Measurements from ENCODE around the gene NEK11. TPM values are rescaled to one million over a fixed set of nuclear protein-coding genes. Genes with fewer than 3 reads are reported as not detected.

NEK11 gene
- polyA plus RNA-seq, 1 experiment: 2.6 TPM

- no peak for DNase-seq (ENCODE audit: low read depth)
- H3K27me3 ChIP-seq (ENCODE audit: control insufficient read depth, insufficient read depth, low read length): no peaks in the 10 kb centered on the region
- no peaks in the 10 kb centered on the region for H3K36me3 ChIP-seq (ENCODE audit: control insufficient read depth, insufficient read depth, low read length)
- POLR2A ChIA-PET: no interaction called here
- no peak for TF ChIP-seq CTCF (IDR thresholded peaks at IDR 0.05; ENCODE audit: insufficient read depth, low read depth, low read length)
- CTCF ChIA-PET: no interaction called here
- H3K4me3 ChIP-seq (ENCODE audit: low read depth, low read length): no peak overlapping the region
Observed at GRCh38 chr3:131282967-131283366, 256.3 kb downstream of the NEK11 start.

- no peaks in the 10 kb centered on the region for H3K27me3 ChIP-seq (ENCODE audit: control insufficient read depth, insufficient read depth, low read length)
- CTCF ChIA-PET: interaction anchor here (0.6 kb wide), 1 partner anchor 24 kb away, joined by 3 read pairs; no protein-coding TSS in a partner anchor
- POLR2A ChIA-PET: no interaction called here
- no peak for TF ChIP-seq CTCF (IDR thresholded peaks at IDR 0.05; ENCODE audit: insufficient read depth, low read depth, low read length)
- no peaks in the 10 kb centered on the region for H3K36me3 ChIP-seq (ENCODE audit: control insufficient read depth, insufficient read depth, low read length)
- H3K4me3 ChIP-seq (ENCODE audit: low read depth, low read length): no peak overlapping the region
- DNase-seq (ENCODE audit: low read depth): no peak
Observed at GRCh38 chr3:131283862-131284261, 257.2 kb downstream of the NEK11 start.

- no peaks in the 10 kb centered on the region for H3K27me3 ChIP-seq (ENCODE audit: control insufficient read depth, insufficient read depth, low read length)
- CTCF ChIA-PET: interaction anchor here (0.6 kb wide), 1 partner anchor 24 kb away, joined by 3 read pairs; no protein-coding TSS in a partner anchor
- H3K4me3 ChIP-seq (ENCODE audit: low read depth, low read length): no peak overlapping the region
- no peaks in the 10 kb centered on the region for H3K36me3 ChIP-seq (ENCODE audit: control insufficient read depth, insufficient read depth, low read length)
- TF ChIP-seq CTCF (IDR thresholded peaks at IDR 0.05; ENCODE audit: insufficient read depth, low read depth, low read length): no peak
- no peak for DNase-seq (ENCODE audit: low read depth)
- POLR2A ChIA-PET: no interaction called here
Observed at GRCh38 chr3:131284302-131284701, 257.6 kb downstream of the NEK11 start.

GRCh38 chr3:131285456-131285855 is 258.8 kb downstream of the NEK11 start:
- TF ChIP-seq CTCF (IDR thresholded peaks at IDR 0.05; ENCODE audit: insufficient read depth, low read depth, low read length): no peak
- ChIA-PET POLR2A (interaction anchor here (0.6 kb wide), 1 partner anchor 36 kb away, joined by 4 read pairs; no protein-coding TSS in a partner anchor), CTCF (no interaction called here)
- DNase-seq (ENCODE audit: low read depth): no peak
- H3K27me3 ChIP-seq (ENCODE audit: control insufficient read depth, insufficient read depth, low read length): no peaks in the 10 kb centered on the region
- no peak overlapping the region for H3K4me3 ChIP-seq (ENCODE audit: low read depth, low read length)
- no peaks in the 10 kb centered on the region for H3K36me3 ChIP-seq (ENCODE audit: control insufficient read depth, insufficient read depth, low read length)

GRCh38 chr3:131299836-131300235 is 273.2 kb downstream of the NEK11 start:
- Histone ChIP-seq H3K27me3 (ENCODE audit: control insufficient read depth, insufficient read depth, low read length) (no peaks in the 10 kb centered on the region), H3K4me3 (ENCODE audit: low read depth, low read length) (no peak overlapping the region), H3K36me3 (ENCODE audit: control insufficient read depth, insufficient read depth, low read length) (no peaks in the 10 kb centered on the region)
- TF ChIP-seq CTCF (IDR thresholded peaks at IDR 0.05; ENCODE audit: insufficient read depth, low read depth, low read length): no peak
- ChIA-PET CTCF (no interaction called here), POLR2A (no interaction called here)
- no peak for DNase-seq (ENCODE audit: low read depth)

Data from BJ (cell line).